AG09309 (cell line): ENCODE results near the gene PTPRG.

Experiments
- DNase-seq: peaks from one replicate; pipeline ENCODE4 v3.0.0-alpha.2; 2010; ENCODE audit warnings: low read depth
- H3K4me3 ChIP-seq: 2 replicates; pipeline ENCODE4 v1.5.1; 2011; ENCODE audit warnings: mild to moderate bottlenecking, low read depth, low read length, moderate library complexity; ENCODE audit not compliant: control insufficient read depth
- TF ChIP-seq, protein P1 (sequence below): IDR thresholded peaks from 2 replicates; pipeline ENCODE4 v1.5.1; 2011; ENCODE audit warnings: mild to moderate bottlenecking, low read depth, low read length, inconsistent platforms; ENCODE audit not compliant: insufficient read depth, control insufficient read depth; ENCODE audit errors: missing control alignments

PTPRG gene

DNA sequence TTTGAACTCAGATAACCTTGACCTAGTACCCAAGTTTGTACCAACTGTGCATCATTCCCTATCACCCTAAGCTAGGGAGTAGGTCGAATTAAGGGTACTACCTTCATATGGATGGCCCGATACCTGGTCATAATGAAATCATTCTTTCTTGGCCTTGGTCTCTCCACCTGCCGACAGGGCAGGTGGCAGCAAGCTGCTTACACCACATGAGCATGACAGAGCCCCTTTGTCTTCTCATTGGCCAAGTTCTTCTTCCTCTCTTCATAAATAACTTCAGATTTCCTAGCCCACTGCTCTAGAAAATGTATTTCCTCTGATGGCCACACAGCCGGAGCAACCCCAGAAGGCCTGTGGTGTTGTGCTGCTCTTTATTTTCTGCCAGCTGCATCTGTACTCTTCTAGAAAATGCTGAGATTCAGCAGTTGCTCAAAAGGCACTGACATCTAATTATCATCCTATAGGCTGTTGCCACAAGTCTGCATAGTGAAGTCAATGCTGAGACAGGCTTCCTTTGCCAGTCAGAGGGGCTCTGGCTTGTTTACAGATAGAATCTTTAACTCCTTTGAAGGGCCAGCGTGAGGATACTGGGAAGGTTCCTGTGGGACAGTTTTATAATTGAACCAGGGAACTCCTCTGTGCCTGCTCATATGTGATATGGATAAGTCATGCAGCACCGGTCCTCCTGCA is 304.2 kb downstream of the PTPRG start:
- H3K4me3 ChIP-seq: no peak overlapping the region
- TF ChIP-seq, protein P1, sequence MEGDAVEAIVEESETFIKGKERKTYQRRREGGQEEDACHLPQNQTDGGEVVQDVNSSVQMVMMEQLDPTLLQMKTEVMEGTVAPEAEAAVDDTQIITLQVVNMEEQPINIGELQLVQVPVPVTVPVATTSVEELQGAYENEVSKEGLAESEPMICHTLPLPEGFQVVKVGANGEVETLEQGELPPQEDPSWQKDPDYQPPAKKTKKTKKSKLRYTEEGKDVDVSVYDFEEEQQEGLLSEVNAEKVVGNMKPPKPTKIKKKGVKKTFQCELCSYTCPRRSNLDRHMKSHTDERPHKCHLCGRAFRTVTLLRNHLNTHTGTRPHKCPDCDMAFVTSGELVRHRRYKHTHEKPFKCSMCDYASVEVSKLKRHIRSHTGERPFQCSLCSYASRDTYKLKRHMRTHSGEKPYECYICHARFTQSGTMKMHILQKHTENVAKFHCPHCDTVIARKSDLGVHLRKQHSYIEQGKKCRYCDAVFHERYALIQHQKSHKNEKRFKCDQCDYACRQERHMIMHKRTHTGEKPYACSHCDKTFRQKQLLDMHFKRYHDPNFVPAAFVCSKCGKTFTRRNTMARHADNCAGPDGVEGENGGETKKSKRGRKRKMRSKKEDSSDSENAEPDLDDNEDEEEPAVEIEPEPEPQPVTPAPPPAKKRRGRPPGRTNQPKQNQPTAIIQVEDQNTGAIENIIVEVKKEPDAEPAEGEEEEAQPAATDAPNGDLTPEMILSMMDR: no peak
- DNase-seq: no peak

DNA sequence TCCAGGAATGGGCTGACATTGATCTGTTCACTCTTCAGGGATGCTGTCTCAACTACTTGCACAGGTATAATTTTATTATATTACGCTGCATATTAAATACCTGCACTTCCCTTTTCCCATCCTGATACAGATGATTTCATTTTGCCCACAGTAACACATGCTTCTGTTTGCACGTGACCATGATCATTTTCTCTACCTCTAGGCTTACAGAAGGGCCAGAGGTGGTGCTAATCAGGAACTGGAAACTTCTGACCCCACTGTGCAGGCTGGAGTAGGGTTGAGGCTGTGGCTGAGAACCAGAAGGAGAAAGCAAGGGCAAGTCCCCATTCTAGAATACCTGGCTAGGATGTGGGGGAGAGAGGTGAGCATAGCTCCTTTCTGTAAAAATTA is 304.8 kb downstream of the PTPRG start:
- TF ChIP-seq, protein P1: no peak

DNA sequence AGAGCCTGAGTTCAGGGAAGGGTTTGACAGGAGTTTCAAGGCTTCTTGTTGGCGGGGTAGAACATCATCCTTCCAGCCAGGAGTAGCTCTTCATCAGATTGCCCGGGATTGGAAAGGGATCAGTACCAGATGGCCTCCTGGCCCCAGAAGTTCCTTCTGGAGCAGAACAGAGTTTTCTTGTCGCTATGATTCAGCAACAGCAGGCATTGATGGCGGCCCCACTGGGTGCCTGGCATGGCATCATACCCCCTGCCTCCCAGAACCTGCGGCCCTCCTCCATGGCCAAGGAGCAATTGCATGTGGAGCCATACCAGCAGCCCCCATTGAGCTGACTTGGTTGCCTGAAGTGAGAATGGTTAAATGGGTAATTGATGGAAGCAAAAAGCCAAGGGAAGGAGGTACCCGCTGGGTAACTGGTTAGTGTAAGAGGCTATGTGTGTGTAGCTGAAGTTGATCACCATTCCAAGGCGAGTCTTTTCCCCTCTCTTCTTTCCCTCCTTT is 305.6 kb downstream of the PTPRG start:
- no peak for DNase-seq
- TF ChIP-seq, protein P1: no peak
- no peak overlapping the region for H3K4me3 ChIP-seq

More for the DNA sequence above, 304.8 kb downstream of the PTPRG start:
- no peak overlapping the region for H3K4me3 ChIP-seq
- DNase-seq: no peak

DNA sequence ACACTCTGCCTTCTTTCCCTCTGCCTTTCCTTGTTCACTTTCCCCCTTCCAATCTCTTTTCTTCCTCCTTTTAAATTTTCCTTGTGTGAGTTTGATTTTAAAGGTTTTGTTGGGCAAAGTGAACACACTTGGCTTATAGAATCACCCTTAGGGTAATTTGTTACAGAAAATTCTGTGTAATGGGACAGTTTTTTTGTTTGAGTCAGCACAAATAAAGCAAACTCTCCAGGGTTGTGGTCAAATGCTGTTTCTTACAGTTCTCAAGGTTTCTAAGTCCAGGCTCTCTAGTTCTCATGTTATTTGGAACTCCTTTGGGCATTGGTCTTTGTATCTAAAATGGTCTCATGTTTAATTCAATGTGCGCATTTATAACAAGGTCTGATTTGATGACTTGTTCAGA is 307.1 kb downstream of the PTPRG start:
- no peak for DNase-seq
- no peak overlapping the region for H3K4me3 ChIP-seq
- TF ChIP-seq, protein P1: no peak

DNA sequence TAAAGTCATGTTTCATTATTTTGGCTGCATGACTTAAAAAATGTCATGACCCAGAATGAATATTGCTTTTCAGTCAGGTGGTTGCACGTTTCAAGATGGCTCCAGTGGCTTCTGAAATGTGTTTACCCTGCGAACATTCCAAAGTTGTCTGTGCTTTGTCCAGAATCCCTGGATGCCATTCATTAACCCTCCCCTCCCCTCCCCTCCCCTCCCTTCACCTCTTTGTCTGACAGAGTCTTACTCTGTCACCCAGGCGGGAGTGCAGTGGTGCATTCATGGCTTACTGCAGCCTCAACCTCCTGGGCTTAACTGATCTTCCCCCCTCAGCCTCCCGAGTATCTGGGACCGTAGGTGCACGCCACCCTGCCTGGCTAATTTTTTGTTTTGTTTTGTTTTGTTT is 308.0 kb downstream of the PTPRG start:
- no peak for DNase-seq
- H3K4me3 ChIP-seq: no peak overlapping the region
- TF ChIP-seq, protein P1: no peak

DNA sequence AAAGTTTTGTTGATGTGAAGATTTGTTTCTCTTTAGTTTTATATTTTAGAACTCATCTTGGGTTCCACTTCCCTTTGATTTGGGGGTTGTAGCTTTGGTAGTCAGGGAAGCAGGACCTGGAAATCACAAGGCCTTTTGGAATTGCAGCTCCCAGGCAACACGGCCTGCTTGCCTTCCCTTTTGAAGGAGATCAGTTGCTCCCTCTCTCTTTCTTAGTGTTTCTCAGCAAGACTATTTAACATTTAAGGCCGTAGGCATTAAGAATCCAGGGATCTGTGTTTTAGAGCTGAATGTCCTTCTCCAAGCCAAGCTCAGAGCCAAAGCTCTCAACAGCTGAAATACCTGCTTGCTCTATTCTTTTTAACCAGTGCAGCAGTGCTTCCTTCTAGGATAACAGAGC is 310.3 kb downstream of the PTPRG start:
- no peak overlapping the region for H3K4me3 ChIP-seq
- TF ChIP-seq, protein P1: no peak
- DNase-seq: no peak
